Activated CD4-positive, alpha-beta T cell treated with anti-CD3 and anti-CD28 coated beads, Interleukin-2, amount 50 U/mL, for 4 hours (primary cell): ENCODE results near the gene CPSF3.
A peak's percentile ranks its signal among the peaks of the same experiment; 100 is the strongest.

ENCODE experiments used
- DNase-seq, 2 experiments: peaks; one replicate each; pipeline ENCODE4 v3.0.0-alpha.2; 2020

The CPSF3 gene

GRCh38 chr2:9423100-9423921 is at the start of gene CPSF3, which contains the start of gene ITGB1BP1:
Gene CPSF3 (plus strand): TSS chr2:9423654. CDS start chr2:9423774, 120 bp downstream.
Gene ITGB1BP1 (minus strand): TSS chr2:9423528. CDS start chr2:9418697, 4,831 bp downstream.
- peak; percentile 93 to 94 for DNase-seq

- no peak for DNase-seq
Measured at GRCh38 chr2:9374071-9374730, 49.3 kb upstream of the CPSF3 start.

- no peak for DNase-seq
Measured at GRCh38 chr2:9375857-9376428, 47.5 kb upstream of the CPSF3 start.

- no peak for DNase-seq
Measured at GRCh38 chr2:9377461-9378097, 45.9 kb upstream of the CPSF3 start.

GRCh38 chr2:9378433-9379390 is 44.7 kb upstream of the CPSF3 start:
- DNase-seq, result no peak

GRCh38 chr2:9379391-9379755 is 44.1 kb upstream of the CPSF3 start:
- no peak for DNase-seq

- no peak for DNase-seq
Measured at GRCh38 chr2:9380702-9381628, 42.5 kb upstream of the CPSF3 start.

- DNase-seq, result no peak
Measured at GRCh38 chr2:9382604-9383235, 40.7 kb upstream of the CPSF3 start.

GRCh38 chr2:9384521-9384920 is 38.9 kb upstream of the CPSF3 start:
- no peak for DNase-seq

- no peak for DNase-seq
Measured at GRCh38 chr2:9385841-9386240, 37.6 kb upstream of the CPSF3 start.

- no peak for DNase-seq
Measured at GRCh38 chr2:9388199-9388681, 35.2 kb upstream of the CPSF3 start.

- no peak for DNase-seq
Measured at GRCh38 chr2:9388950-9389911, 34.2 kb upstream of the CPSF3 start.

- DNase-seq, result no peak
Measured at GRCh38 chr2:9390151-9390850, 33.2 kb upstream of the CPSF3 start.

- DNase-seq, result no peak
Measured at GRCh38 chr2:9390991-9391390, 32.5 kb upstream of the CPSF3 start.

GRCh38 chr2:9391961-9392720 is 31.3 kb upstream of the CPSF3 start:
- no peak for DNase-seq

- no peak for DNase-seq
Measured at GRCh38 chr2:9392898-9393765, 30.3 kb upstream of the CPSF3 start.

- no peak for DNase-seq
Measured at GRCh38 chr2:9394816-9395215, 28.6 kb upstream of the CPSF3 start.
